GM12864 (cell line): ENCODE measurements around the gene TMCO4.

Experiments used
- DNase-seq: peaks from one replicate; pipeline ENCODE4 v3.0.0-alpha.2; 2011; ENCODE audit warnings: low read depth
- H3K4me3 ChIP-seq: 2 replicates; pipeline ENCODE4 v1.5.1; 2011; ENCODE audit warnings: mild to moderate bottlenecking, low read depth, low read length, control low read depth
- CTCF ChIP-seq: IDR thresholded peaks from 2 replicates; pipeline ENCODE4 v1.5.1; 2011; ENCODE audit warnings: low read depth, mild to moderate bottlenecking, moderate library complexity, low read length, control low read depth, inconsistent platforms; ENCODE audit errors: missing control alignments

Gene TMCO4

GRCh38 chr1:19633106-19633505, 166.6 kb downstream of the TMCO4 start:
- TF ChIP-seq CTCF = no peak
- DNase-seq = no peak
- H3K4me3 ChIP-seq = no peak overlapping the region
